ENCODE measurements around the gene DGKD.

DNA sequence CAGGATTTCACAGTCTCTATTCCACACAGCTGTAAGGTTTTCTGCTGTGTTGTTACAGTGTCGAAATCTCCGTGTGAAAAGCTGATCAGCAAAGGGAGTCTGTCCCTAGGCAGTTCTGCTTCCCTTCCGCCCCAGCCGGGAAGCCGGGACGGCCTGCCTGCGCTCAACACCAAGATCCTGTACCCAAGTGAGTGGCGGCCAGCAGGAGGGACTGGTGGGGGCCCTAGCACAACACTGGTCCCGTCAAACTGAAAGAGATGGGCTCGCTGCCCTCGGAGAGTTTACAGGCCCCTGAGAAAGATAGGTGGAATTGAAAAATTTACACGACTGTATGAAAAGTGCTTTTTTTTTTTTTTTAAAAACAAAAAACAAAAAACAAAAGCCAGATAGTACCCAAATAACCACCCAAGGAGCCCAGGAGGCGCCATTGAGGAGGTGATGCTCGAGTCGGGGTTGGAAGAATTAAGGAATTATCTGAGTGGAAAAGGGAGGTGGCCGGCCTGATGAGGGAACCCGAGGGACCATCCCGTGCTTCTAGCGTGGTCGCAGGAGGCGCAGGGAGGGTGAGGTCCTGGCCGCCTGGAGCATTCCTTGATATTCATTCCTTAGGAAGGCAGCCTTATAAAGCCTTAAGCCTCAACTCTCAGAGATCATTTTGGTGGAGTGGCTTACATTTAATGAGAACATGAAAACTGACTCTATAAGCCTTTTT, 96.7 kb downstream of the DGKD start:
- TF ChIP-seq EZH2 (IDR thresholded peaks at IDR 0.05; ENCODE audit: insufficient read depth, poor library complexity, severe bottlenecking) (no peak), EZH2phosphoT487 (IDR thresholded peaks at IDR 0.05; ENCODE audit: insufficient read depth, low read depth) (no peak)

Measured in GM23248 (cell line).